ENCODE data around the gene ZNF618.
A peak's percentile ranks its signal among the peaks of the same experiment; 100 is the strongest.

ZNF618 gene

GRCh38 chr9:113868501-113868900 lies 7.6 kb upstream of the ZNF618 start:
- Histone ChIP-seq H3K36me3 (ENCODE audit: insufficient read depth, low read length) (no peaks in the 10 kb centered on the region), H2AFZ (ENCODE audit: low read depth, low read length) (no peak overlapping the region), H3K9me3 (ENCODE audit: low read length) (no peaks in the 10 kb centered on the region), H3K4me1 (ENCODE audit: insufficient read depth, low read length) (no peaks in the 10 kb centered on the region), H3K4me3 (ENCODE audit: low read length) (no peak overlapping the region), H3K27me3 (ENCODE audit: insufficient read depth, low read length) (peaks cover 7% of the 10 kb centered on the region)

GRCh38 chr9:113872485-113873143 lies 3.5 kb upstream of the ZNF618 start:
- Histone ChIP-seq H3K4me3 (ENCODE audit: low read length) (no peak overlapping the region), H2AFZ (ENCODE audit: low read depth, low read length) (no peak overlapping the region), H3K4me1 (ENCODE audit: insufficient read depth, low read length) (peaks cover 2% of the 10 kb centered on the region), H3K9me3 (ENCODE audit: low read length) (no peaks in the 10 kb centered on the region), H3K27me3 (ENCODE audit: insufficient read depth, low read length) (peaks cover 7% of the 10 kb centered on the region), H3K36me3 (ENCODE audit: insufficient read depth, low read length) (no peaks in the 10 kb centered on the region)

- Histone ChIP-seq H3K4me3 (ENCODE audit: low read length) (no peak overlapping the region), H3K27me3 (ENCODE audit: insufficient read depth, low read length) (peaks cover 7% of the 10 kb centered on the region), H3K4me1 (ENCODE audit: insufficient read depth, low read length) (peaks cover 9% of the 10 kb centered on the region), H3K36me3 (ENCODE audit: insufficient read depth, low read length) (no peaks in the 10 kb centered on the region), H2AFZ (ENCODE audit: low read depth, low read length) (no peak overlapping the region), H3K9me3 (ENCODE audit: low read length) (no peaks in the 10 kb centered on the region)
Measured at GRCh38 chr9:113873446-113873845, 2.7 kb upstream of the ZNF618 start.

GRCh38 chr9:113873926-113874325 lies 2.2 kb upstream of the ZNF618 start:
- Histone ChIP-seq H3K9me3 (ENCODE audit: low read length) (no peaks in the 10 kb centered on the region), H3K4me1 (ENCODE audit: insufficient read depth, low read length) (peaks cover 12% of the 10 kb centered on the region), H3K4me3 (ENCODE audit: low read length) (no peak overlapping the region), H2AFZ (ENCODE audit: low read depth, low read length) (no peak overlapping the region), H3K36me3 (ENCODE audit: insufficient read depth, low read length) (no peaks in the 10 kb centered on the region), H3K27me3 (ENCODE audit: insufficient read depth, low read length) (peaks cover 4% of the 10 kb centered on the region)

- peak overlapping the region; percentile 38 for H3K4me3 ChIP-seq (ENCODE audit: low read length)
Measured at GRCh38 chr9:113875459-113876150, 504 bp upstream of the ZNF618 start.

GRCh38 chr9:113876993-113877368 lies 872 bp downstream of the ZNF618 start:
- Histone ChIP-seq H3K36me3 (ENCODE audit: insufficient read depth, low read length) (peaks cover 2% of the 10 kb centered on the region), H3K4me3 (ENCODE audit: low read length) (peak overlapping the region; percentile 96), H3K4me1 (ENCODE audit: insufficient read depth, low read length) (peaks cover 12% of the 10 kb centered on the region), H3K9me3 (ENCODE audit: low read length) (peaks cover 1% of the 10 kb centered on the region), H2AFZ (ENCODE audit: low read depth, low read length) (no peak overlapping the region), H3K27me3 (ENCODE audit: insufficient read depth, low read length) (no peaks in the 10 kb centered on the region)

More at GRCh38 chr9:113875459-113876150, 504 bp upstream of the ZNF618 start:
- Histone ChIP-seq H2AFZ (ENCODE audit: low read depth, low read length) (no peak overlapping the region), H3K36me3 (ENCODE audit: insufficient read depth, low read length) (no peaks in the 10 kb centered on the region), H3K9me3 (ENCODE audit: low read length) (no peaks in the 10 kb centered on the region), H3K27me3 (ENCODE audit: insufficient read depth, low read length) (peaks cover 4% of the 10 kb centered on the region), H3K4me1 (ENCODE audit: insufficient read depth, low read length) (peaks cover 12% of the 10 kb centered on the region)

- H3K4me1 ChIP-seq (ENCODE audit: insufficient read depth, low read length), result peaks cover 12% of the 10 kb centered on the region
- H3K36me3 ChIP-seq (ENCODE audit: insufficient read depth, low read length), result peaks cover 2% of the 10 kb centered on the region
- H3K4me3 ChIP-seq (ENCODE audit: low read length), result no peak overlapping the region
Measured at GRCh38 chr9:113879318-113879717, 3.2 kb downstream of the ZNF618 start.

GRCh38 chr9:113879911-113880310 lies 3.8 kb downstream of the ZNF618 start:
- Histone ChIP-seq H3K4me1 (ENCODE audit: insufficient read depth, low read length) (peaks cover 12% of the 10 kb centered on the region), H3K36me3 (ENCODE audit: insufficient read depth, low read length) (peaks cover 2% of the 10 kb centered on the region), H3K27me3 (ENCODE audit: insufficient read depth, low read length) (no peaks in the 10 kb centered on the region), H3K4me3 (ENCODE audit: low read length) (no peak overlapping the region), H3K9me3 (ENCODE audit: low read length) (peaks cover 4% of the 10 kb centered on the region), H2AFZ (ENCODE audit: low read depth, low read length) (no peak overlapping the region)

More at GRCh38 chr9:113879318-113879717, 3.2 kb downstream of the ZNF618 start:
- peaks cover 4% of the 10 kb centered on the region for H3K9me3 ChIP-seq (ENCODE audit: low read length)
- H3K27me3 ChIP-seq (ENCODE audit: insufficient read depth, low read length), result no peaks in the 10 kb centered on the region
- no peak overlapping the region for H2AFZ ChIP-seq (ENCODE audit: low read depth, low read length)

GRCh38 chr9:113882181-113882580 lies 6.1 kb downstream of the ZNF618 start:
- peaks cover 2% of the 10 kb centered on the region for H3K36me3 ChIP-seq (ENCODE audit: insufficient read depth, low read length)
- H3K9me3 ChIP-seq (ENCODE audit: low read length), result peaks cover 4% of the 10 kb centered on the region
- no peak overlapping the region for H3K4me3 ChIP-seq (ENCODE audit: low read length)
- H3K4me1 ChIP-seq (ENCODE audit: insufficient read depth, low read length), result peaks cover 22% of the 10 kb centered on the region
- no peak overlapping the region for H2AFZ ChIP-seq (ENCODE audit: low read depth, low read length)
- no peaks in the 10 kb centered on the region for H3K27me3 ChIP-seq (ENCODE audit: insufficient read depth, low read length)

- Histone ChIP-seq H3K9me3 (ENCODE audit: low read length) (peaks cover 4% of the 10 kb centered on the region), H3K4me3 (ENCODE audit: low read length) (no peak overlapping the region), H3K27me3 (ENCODE audit: insufficient read depth, low read length) (no peaks in the 10 kb centered on the region), H2AFZ (ENCODE audit: low read depth, low read length) (no peak overlapping the region), H3K36me3 (ENCODE audit: insufficient read depth, low read length) (peaks cover 2% of the 10 kb centered on the region), H3K4me1 (ENCODE audit: insufficient read depth, low read length) (peaks cover 20% of the 10 kb centered on the region)
Measured at GRCh38 chr9:113882636-113883164, 6.6 kb downstream of the ZNF618 start.

- H3K9me3 ChIP-seq (ENCODE audit: low read length), result peaks cover 20% of the 10 kb centered on the region
- H3K4me3 ChIP-seq (ENCODE audit: low read length), result no peak overlapping the region
- H3K4me1 ChIP-seq (ENCODE audit: insufficient read depth, low read length), result peaks cover 10% of the 10 kb centered on the region
- peaks cover 2% of the 10 kb centered on the region for H3K36me3 ChIP-seq (ENCODE audit: insufficient read depth, low read length)
- H3K27me3 ChIP-seq (ENCODE audit: insufficient read depth, low read length), result no peaks in the 10 kb centered on the region
- H2AFZ ChIP-seq (ENCODE audit: low read depth, low read length), result no peak overlapping the region
Measured at GRCh38 chr9:113885183-113886025, 9.3 kb downstream of the ZNF618 start.

GRCh38 chr9:113886026-113886369 lies 9.9 kb downstream of the ZNF618 start:
- H3K9me3 ChIP-seq (ENCODE audit: low read length), result peaks cover 22% of the 10 kb centered on the region
- H3K4me3 ChIP-seq (ENCODE audit: low read length), result no peak overlapping the region
- no peaks in the 10 kb centered on the region for H3K36me3 ChIP-seq (ENCODE audit: insufficient read depth, low read length)
- H3K27me3 ChIP-seq (ENCODE audit: insufficient read depth, low read length), result no peaks in the 10 kb centered on the region
- H3K4me1 ChIP-seq (ENCODE audit: insufficient read depth, low read length), result peaks cover 10% of the 10 kb centered on the region
- H2AFZ ChIP-seq (ENCODE audit: low read depth, low read length), result no peak overlapping the region

- no peak overlapping the region for H2AFZ ChIP-seq (ENCODE audit: low read depth, low read length)
- H3K4me1 ChIP-seq (ENCODE audit: insufficient read depth, low read length), result peaks cover 10% of the 10 kb centered on the region
- no peak overlapping the region for H3K4me3 ChIP-seq (ENCODE audit: low read length)
Measured at GRCh38 chr9:113886466-113886865, 10.4 kb downstream of the ZNF618 start.

More at GRCh38 chr9:113886466-113886865, 10.4 kb downstream of the ZNF618 start:
- H3K36me3 ChIP-seq (ENCODE audit: insufficient read depth, low read length), result peaks cover 3% of the 10 kb centered on the region
- no peaks in the 10 kb centered on the region for H3K27me3 ChIP-seq (ENCODE audit: insufficient read depth, low read length)
- H3K9me3 ChIP-seq (ENCODE audit: low read length), result peaks cover 22% of the 10 kb centered on the region
